Prostate gland (tissue), 2 donors: ENCODE data around the gene RASGEF1B. TPM values are rescaled to one million over a fixed set of nuclear protein-coding genes. Genes with fewer than 3 reads are reported as not detected.
A peak's percentile ranks its signal among the peaks of the same experiment; 100 is the strongest.

Source experiments
- DNase-seq: peaks from one replicate; pipeline ENCODE4 v3.0.0-alpha.2; 2019; ENCODE audit warnings: low spot score
- H3K27ac ChIP-seq, 2 donors: fragments of 200-600 bp; sonication (generic); 2 replicates each; pipeline ENCODE4 v1.5.1; 2017 to 2019
- H3K27me3 ChIP-seq: fragments of 200-600 bp; sonication (generic); replicated peaks from 2 replicates; pipeline ENCODE4 v1.5.1; 2019; ENCODE audit not compliant: insufficient read depth
- H3K36me3 ChIP-seq, 2 donors: fragments of 200-600 bp; sonication (generic); 1 replicate in 1 of 2; 2 replicates in 1 of 2; pipeline versions ENCODE4 v1.5.1 to v1.8.1; 2017 to 2019
- H3K4me1 ChIP-seq: fragments of 200-600 bp; sonication (generic); replicated peaks from 2 replicates; pipeline ENCODE4 v1.5.1; 2019
- H3K4me3 ChIP-seq, 2 donors: fragments of 200-600 bp; sonication (generic); 2 replicates each; pipeline ENCODE4 v1.5.1; 2017 to 2019
- H3K9me3 ChIP-seq: fragments of 200-600 bp; sonication (generic); 2 replicates; pipeline ENCODE4 v1.5.1; 2017
- CTCF ChIP-seq, 4 experiments: fragments of 200-600 bp in 2 of 4; fragments of 450-650 bp in 2 of 4; sonication (generic) in 2 of 4; IDR thresholded peaks; 1 replicate in 3 of 4; 2 replicates in 1 of 4; pipeline ENCODE4 v1.5.1; 2016 to 2019; ENCODE audit warnings: antibody characterized with exemption in 4 of 4, mild to moderate bottlenecking in 2 of 4, moderate library complexity in 2 of 4
- POLR2A ChIP-seq: fragments of 450-650 bp; IDR thresholded peaks from one replicate; pipeline ENCODE4 v1.6.1; 2016; ENCODE audit warnings: antibody characterized with exemption, mild to moderate bottlenecking
- POLR2AphosphoS5 ChIP-seq: sonication (generic); formaldehyde crosslinking; IDR thresholded peaks from one replicate; pipeline ENCODE4 v1.6.1; 2017; ENCODE audit warnings: antibody characterized with exemption
- WGBS: methylation state at CpG from one replicate; pipeline ENCODE4 v1.1.5; 2018; 5-methylcytosine and 5-hydroxymethylcytosine counted together
- intact Hi-C: fragments of 100-400 bp; cut with DNase I; formaldehyde crosslinking; loops from one replicate; pipeline ENCODE4 v1.14.2; 2022
- total RNA-seq, 2 donors: library from RNA; depleted of rRNA; stranded (reverse); fragments of >200 nt; gene quantifications; one replicate each; pipeline ENCODE4 v1.1.0, GENCODE V29; 2016

RASGEF1B gene
- total RNA-seq, 2 donors from 2014 or later = 16.4 TPM

- WGBS = 67% methylated on average over 5 of the region's 5 CpGs
- Histone ChIP-seq H3K4me3 (no peak overlapping the region), H3K27me3 (no peaks in the 10 kb centered on the region), H3K36me3 (no peaks in the 10 kb centered on the region), H3K4me1 (no peaks in the 10 kb centered on the region), H3K9me3 (no peaks in the 10 kb centered on the region), H3K27ac (no peak overlapping the region)
- no peak for TF ChIP-seq CTCF (IDR thresholded peaks at IDR 0.05)
- no peak for TF ChIP-seq POLR2A
- no peak for TF ChIP-seq POLR2AphosphoS5
- DNase-seq = no peak
- intact Hi-C loops = no loop called here
Measured at GRCh38 chr4:81454499-81454898, 17.2 kb downstream of the RASGEF1B start.

- WGBS = 69% methylated on average over 4 of the region's 4 CpGs
- H3K27ac ChIP-seq = no peak overlapping the region
- H3K9me3 ChIP-seq = no peaks in the 10 kb centered on the region
- no peaks in the 10 kb centered on the region for H3K27me3 ChIP-seq
- H3K4me3 ChIP-seq = no peak overlapping the region
- H3K4me1 ChIP-seq = no peaks in the 10 kb centered on the region
- intact Hi-C loops = no loop called here
- H3K36me3 ChIP-seq = no peaks in the 10 kb centered on the region
- DNase-seq = no peak
- TF ChIP-seq POLR2AphosphoS5 (no peak), POLR2A (no peak), CTCF (IDR thresholded peaks at IDR 0.05) (no peak)
Measured at GRCh38 chr4:81453024-81453423, 18.7 kb downstream of the RASGEF1B start.

- Histone ChIP-seq H3K27me3 (no peaks in the 10 kb centered on the region), H3K9me3 (no peaks in the 10 kb centered on the region), H3K36me3 (no peaks in the 10 kb centered on the region), H3K27ac (no peak overlapping the region), H3K4me3 (no peak overlapping the region), H3K4me1 (no peaks in the 10 kb centered on the region)
- TF ChIP-seq POLR2AphosphoS5 (peak; percentile 20), CTCF (IDR thresholded peaks at IDR 0.05) (no peak), POLR2A (no peak)
- 51% methylated on average over 1 of the region's 1 CpG for WGBS
- no peak for DNase-seq
- intact Hi-C loops = no loop called here
Measured at GRCh38 chr4:81452452-81453006, 19.2 kb downstream of the RASGEF1B start.

- Histone ChIP-seq H3K9me3 (no peaks in the 10 kb centered on the region), H3K4me3 (no peak overlapping the region), H3K4me1 (no peaks in the 10 kb centered on the region), H3K27me3 (no peaks in the 10 kb centered on the region), H3K36me3 (no peaks in the 10 kb centered on the region), H3K27ac (no peak overlapping the region)
- 94% methylated on average over 6 of the region's 6 CpGs for WGBS
- no peak for DNase-seq
- TF ChIP-seq POLR2A (no peak), CTCF (IDR thresholded peaks at IDR 0.05) (no peak), POLR2AphosphoS5 (no peak)
- intact Hi-C loops = no loop called here
Measured at GRCh38 chr4:81449015-81449414, 22.7 kb downstream of the RASGEF1B start.

GRCh38 chr4:81447566-81448229 is 24.0 kb downstream of the RASGEF1B start:
- Histone ChIP-seq H3K4me3 (no peak overlapping the region), H3K36me3 (no peaks in the 10 kb centered on the region), H3K4me1 (no peaks in the 10 kb centered on the region), H3K9me3 (no peaks in the 10 kb centered on the region), H3K27ac (no peak overlapping the region), H3K27me3 (no peaks in the 10 kb centered on the region)
- TF ChIP-seq CTCF (IDR thresholded peaks at IDR 0.05) (no peak), POLR2AphosphoS5 (no peak), POLR2A (no peak)
- WGBS = 88% methylated on average over 10 of the region's 10 CpGs
- DNase-seq = no peak
- intact Hi-C loops = no loop called here
